HG03064 (cell line): ENCODE results near the gene WNT7B.

Experiments
- ATAC-seq: cut with Tn5 transposase; IDR thresholded peaks from one replicate; pipeline ENCODE4 v1.9.1; 2021; ENCODE audit warnings: low read depth; ENCODE audit not compliant: unreplicated experiment

Gene WNT7B

GRCh38 chr22:45933506-45934167 is 43.3 kb downstream of the WNT7B start:
- no peak for ATAC-seq

GRCh38 chr22:45932071-45932470 is 44.9 kb downstream of the WNT7B start:
- ATAC-seq = no peak

GRCh38 chr22:45931042-45931441 is 45.9 kb downstream of the WNT7B start:
- ATAC-seq = no peak

DNA sequence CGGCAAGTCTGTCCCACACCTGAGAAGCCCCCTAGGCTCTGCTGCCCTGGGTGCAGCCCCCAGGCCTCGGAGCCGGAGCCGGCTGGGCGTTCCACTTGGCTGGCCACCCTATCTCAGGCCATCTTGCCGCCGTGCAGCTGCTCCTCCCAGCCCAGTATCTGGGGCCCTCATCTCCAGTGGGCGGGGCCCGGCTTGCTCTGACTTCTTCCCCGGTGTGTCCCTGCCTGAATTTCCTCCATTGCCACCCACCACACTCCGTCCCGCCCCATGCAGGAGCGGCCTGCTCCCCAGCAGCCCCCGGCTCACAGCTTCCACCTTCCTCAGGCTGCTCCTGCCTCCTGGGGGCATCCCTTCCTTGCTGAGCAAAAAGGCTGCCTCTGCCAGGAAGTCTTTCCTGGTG is 46.6 kb downstream of the WNT7B start:
- ATAC-seq = no peak

- ATAC-seq = no peak
Observed at GRCh38 chr22:45929649-45930048, 47.3 kb downstream of the WNT7B start.

DNA sequence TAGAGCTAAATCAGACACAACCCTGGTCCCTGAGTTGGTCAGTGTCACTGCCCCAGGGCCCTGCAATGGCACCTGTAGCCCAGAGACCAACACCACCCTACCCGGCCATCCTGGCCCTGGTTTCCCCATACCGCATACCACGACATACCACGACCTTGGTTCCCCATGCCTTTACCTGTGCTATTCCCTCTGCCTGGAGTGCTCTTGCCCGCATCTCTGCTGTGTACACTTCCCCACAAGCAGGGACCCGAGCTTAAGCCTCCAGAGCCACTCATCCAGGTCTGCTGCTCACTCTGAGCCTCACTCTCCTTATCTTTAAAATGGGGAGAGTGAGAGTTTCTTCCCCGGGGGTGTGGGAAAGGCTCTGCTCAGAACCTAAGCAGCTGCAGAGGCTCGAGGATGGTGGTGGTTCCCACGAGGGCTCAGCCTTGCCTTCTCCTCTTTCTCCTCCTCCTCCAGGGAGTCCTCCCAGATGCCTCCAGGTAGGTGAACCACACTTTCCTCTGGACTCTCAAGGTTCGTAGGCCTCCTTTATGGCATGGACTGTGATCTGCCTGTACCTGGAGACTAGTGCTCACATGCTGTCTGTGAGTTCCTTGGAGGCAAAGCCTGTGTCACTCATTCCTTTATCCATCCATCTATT is 48.1 kb downstream of the WNT7B start:
- no peak for ATAC-seq

DNA sequence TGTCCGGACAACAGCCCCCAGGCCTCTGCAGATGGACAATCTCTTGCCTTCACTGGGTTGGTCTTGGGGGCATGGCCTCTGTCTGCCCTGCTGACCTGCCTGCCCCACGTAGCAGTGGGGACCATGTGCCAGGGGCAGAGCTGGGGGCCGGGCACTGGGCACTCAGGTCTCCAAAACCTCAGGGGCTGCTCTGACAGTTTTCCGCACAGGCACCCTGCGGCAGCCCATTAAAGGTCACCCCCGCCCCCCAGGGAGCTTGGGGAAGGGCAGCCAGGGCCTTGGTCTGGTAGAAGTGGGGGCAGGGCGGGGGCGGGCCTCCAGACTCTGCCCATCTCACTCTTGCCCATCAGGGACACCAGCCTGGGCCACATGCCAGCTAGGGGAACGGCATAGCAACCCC is 49.9 kb downstream of the WNT7B start:
- ATAC-seq = no peak

- no peak for ATAC-seq
Observed at GRCh38 chr22:45926433-45926832, 50.5 kb downstream of the WNT7B start.

GRCh38 chr22:45925811-45926351 is 51.1 kb downstream of the WNT7B start:
- ATAC-seq = no peak

DNA sequence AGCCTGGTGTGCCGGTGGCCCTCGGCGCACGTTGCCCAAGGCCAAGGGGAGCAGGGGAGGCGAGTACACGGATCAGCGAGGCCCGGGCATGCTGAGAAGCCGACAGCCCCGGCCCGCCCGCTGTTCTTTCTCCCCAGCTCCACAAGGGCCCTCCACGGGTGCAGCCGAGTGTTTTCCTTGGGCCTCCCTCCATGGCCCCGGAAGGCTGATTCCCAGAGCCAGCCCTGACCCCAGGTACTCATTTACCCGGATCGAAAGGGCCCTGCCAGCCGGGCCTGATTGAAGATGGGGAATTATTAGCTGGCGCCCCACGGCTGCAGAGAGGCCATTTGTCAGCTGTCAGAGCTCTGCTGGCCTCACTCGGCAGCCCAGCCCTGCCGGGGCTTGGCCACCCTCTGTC is 53.1 kb downstream of the WNT7B start:
- no peak for ATAC-seq

- ATAC-seq = no peak
Observed at GRCh38 chr22:45923212-45923611, 53.8 kb downstream of the WNT7B start.

DNA sequence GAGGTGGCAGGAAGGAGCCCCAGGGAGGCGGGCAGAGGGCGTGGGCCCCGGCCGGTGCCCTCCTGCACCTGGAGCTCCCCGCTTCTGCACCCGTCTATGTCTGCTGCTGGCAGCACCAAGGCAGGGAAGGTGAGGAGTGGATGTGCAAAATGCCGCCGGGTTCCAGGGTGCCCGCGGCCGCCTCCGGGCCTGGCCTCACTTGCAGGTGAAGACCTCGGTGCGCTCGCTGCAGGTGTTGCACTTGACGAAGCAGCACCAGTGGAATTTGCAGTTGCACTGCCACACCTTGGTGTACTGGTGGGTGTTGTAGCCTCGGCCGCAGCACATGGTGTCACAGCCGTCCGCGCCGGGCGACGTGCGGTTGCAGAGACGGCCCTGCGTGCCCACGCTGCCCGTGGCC is 54.3 kb downstream of the WNT7B start:
- ATAC-seq = no peak

GRCh38 chr22:45922256-45922655 is 54.7 kb downstream of the WNT7B start:
- ATAC-seq = no peak

GRCh38 chr22:45919504-45920286 is 57.3 kb downstream of the WNT7B start:
- ATAC-seq = no peak

GRCh38 chr22:45918459-45919370 is 58.2 kb downstream of the WNT7B start:
- no peak for ATAC-seq

DNA sequence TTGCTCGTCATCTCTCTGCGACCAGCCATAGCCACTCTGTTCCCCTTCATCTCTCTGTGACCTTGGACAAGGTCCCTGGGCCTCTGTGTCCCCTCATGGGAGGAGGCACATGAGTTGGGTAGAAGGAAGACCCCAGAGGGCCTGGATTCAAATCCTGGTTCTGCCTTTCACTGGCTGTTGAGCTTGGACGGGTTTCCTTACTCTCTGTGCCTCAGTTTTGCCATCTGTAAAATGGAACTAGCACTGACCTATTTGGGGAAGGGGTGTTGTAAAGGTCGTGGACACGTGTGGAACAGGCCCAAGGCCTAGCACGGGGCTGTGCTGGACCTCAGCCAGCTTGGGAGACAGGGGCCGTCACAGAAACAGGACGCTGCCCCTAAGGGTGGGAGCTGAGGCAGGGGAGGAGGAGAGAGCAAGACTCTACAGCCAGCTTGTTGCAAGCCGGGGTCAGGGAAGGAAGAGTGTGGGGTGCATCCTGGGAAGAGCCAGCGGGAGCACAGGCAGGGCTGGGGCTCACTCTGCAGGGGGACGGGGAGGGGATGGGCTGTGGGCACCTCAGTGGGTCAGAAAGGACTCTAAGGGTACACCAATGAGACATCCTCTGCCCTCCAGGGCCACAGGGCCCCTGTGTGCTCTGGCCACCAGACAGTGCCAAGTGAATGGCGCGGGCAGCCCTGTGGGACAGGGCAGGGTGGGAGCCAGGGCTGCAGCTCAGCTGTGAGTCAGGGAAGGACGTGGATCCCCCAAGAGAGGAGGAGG is 59.1 kb downstream of the WNT7B start:
- ATAC-seq = no peak

- ATAC-seq = no peak
Observed at GRCh38 chr22:45917146-45917545, 59.8 kb downstream of the WNT7B start.

DNA sequence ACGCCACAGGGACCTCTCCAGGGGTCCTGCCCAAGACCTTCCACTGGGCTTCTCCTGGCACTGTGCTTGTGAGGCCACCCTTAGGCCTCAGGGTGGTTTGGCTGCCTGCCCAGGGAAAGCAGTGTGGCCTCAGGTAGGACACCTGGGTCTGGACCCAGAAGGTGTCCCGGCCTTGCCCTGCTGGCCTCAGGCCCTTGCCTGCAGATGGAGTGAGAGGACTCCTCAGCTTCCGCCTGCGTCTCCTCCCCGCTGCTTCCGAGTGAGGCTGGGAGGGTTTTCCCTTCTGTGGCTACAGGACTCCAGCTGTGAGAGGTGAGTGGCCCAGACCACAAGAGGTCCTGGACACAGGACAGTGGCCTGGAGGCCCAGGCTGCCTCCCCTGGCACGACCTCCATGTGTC is 60.4 kb downstream of the WNT7B start:
- ATAC-seq = no peak

- ATAC-seq = no peak
Observed at GRCh38 chr22:45915841-45916240, 61.1 kb downstream of the WNT7B start.

GRCh38 chr22:45915151-45915550 is 61.8 kb downstream of the WNT7B start:
- ATAC-seq = no peak
